Urinary bladder (tissue), 4 donors: Measurements from ENCODE around the gene ENTPD8. TPM values are rescaled to one million over a fixed set of nuclear protein-coding genes. Genes with fewer than 3 reads are reported as not detected.
A peak's percentile ranks its signal among the peaks of the same experiment; 100 is the strongest.
"Not testable (repeated sequence)": the region's sequence is repeated elsewhere in the genome, so short reads cannot be mapped to it uniquely, and the experiment has no call there.

ENCODE experiments used
- DNase-seq: peaks from one replicate; pipeline ENCODE4 v3.0.0-alpha.2; 2015; ENCODE audit errors: extremely low spot score
- H3K27ac ChIP-seq: one replicate; pipeline ENCODE4 v1.5.1; 2013; ENCODE audit warnings: low read depth, mild to moderate bottlenecking, moderate library complexity
- H3K36me3 ChIP-seq: one replicate; pipeline ENCODE4 v1.6.1; 2013; ENCODE audit warnings: mild to moderate bottlenecking, moderate library complexity; ENCODE audit not compliant: insufficient read depth
- H3K4me1 ChIP-seq: one replicate; pipeline ENCODE4 v1.6.1; 2013; ENCODE audit warnings: mild to moderate bottlenecking, moderate library complexity; ENCODE audit not compliant: insufficient read depth
- H3K4me3 ChIP-seq: one replicate; pipeline ENCODE4 v1.5.1; 2013; ENCODE audit warnings: low read depth, low read length
- WGBS: extraction: QIAGEN DNeasy Blood & Tissue Kit; methylation state at CpG from one replicate; pipeline ENCODE4 v1.1.7; 2013; 5-methylcytosine and 5-hydroxymethylcytosine counted together
- polyA plus RNA-seq: library from polyadenylated mRNA; stranded (reverse); fragments of 200-250 nt; gene quantifications from one replicate; pipeline ENCODE4 v1.2.3, GENCODE V29; 2013
- total RNA-seq: library from RNA; depleted of rRNA; stranded (reverse); fragments of >200 nt; gene quantifications from one replicate; pipeline ENCODE4 v1.2.3, GENCODE V29; 2014
- donor health status: healthy with polysubstance abuse.
- donor health status: healthy.

Gene ENTPD8
- total and polyA plus RNA-seq, 2 donors: 0.16 TPM; not detected in 1

- H3K4me3 ChIP-seq: no peak overlapping the region
- DNase-seq: no peak
These were observed 23.8 kb downstream of the ENTPD8 start for GRCh38 chr9:137417161-137418021.

DNA sequence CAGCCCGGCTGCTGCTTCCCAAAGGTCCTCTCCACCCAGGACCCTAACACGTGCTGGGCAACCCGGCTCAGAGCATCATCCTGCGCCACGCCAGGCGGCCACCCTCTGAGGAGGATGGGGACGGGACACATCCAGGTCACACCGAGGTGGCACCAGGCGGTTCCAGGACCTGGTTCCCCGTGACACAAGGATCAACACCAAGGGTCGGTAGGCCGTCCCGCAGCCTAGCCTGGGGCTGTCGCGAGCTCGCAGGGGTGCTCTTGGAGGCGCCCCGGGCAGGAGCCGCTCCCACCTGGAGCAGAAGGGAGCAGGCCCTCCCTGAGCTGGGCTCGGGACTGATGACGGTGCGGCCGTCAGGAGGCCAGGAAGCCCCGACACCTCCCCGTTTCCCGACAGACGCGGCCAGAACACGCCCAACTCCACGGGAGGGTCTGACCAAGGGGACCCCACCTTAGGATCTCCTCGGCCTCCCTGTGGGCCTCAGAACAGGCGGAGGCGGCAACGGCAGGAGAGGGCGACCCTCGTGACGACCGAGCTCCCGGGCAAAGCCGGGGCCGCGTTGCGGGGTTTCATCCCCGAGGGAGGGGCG lies 24.5 kb downstream of the ENTPD8 start:
- Histone ChIP-seq H3K4me1 (no peaks in the 10 kb centered on the region), H3K4me3 (no peak overlapping the region), H3K36me3 (no peaks in the 10 kb centered on the region), H3K27ac (no peak overlapping the region)
- DNase-seq: no peak
- WGBS: 94% methylated on average over 45 of the region's 45 CpGs

More at GRCh38 chr9:137417161-137418021, 23.8 kb downstream of the ENTPD8 start:
- Histone ChIP-seq H3K4me1 (no peaks in the 10 kb centered on the region), H3K27ac (no peak overlapping the region), H3K36me3 (no peaks in the 10 kb centered on the region)
- WGBS: 92% methylated on average over 99 of the region's 99 CpGs

DNA sequence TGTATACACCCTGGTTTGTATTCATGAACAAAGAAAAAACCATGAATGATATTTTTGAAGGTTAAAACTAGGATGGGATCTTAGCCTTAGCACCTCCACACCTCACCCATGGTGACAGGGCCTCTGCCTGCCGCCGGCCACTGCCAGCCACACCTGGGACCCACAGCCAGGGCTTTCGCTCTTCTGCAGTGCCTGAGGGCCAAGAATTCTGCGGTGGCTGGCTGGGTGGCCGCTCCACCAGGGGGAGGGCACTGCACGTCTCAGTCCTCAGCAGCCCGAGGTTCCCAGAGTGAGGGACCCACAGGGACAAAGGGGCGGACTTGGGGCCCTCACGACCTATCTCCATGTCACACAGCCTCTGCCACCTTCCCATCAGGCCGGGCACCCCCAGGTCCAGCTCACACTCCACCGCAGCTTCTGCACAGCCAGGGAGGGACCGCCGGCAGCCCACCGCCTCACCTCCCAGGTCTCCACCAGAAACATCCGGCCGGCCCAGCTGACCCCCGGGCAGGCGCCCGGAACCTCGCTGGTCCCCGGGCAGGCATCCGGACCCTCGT lies 25.1 kb downstream of the ENTPD8 start:
- DNase-seq: no peak
- no peak overlapping the region for H3K4me3 ChIP-seq
- H3K27ac ChIP-seq: no peak overlapping the region
- H3K4me1 ChIP-seq: no peaks in the 10 kb centered on the region
- 96% methylated on average over 23 of the region's 23 CpGs for WGBS
- H3K36me3 ChIP-seq: no peaks in the 10 kb centered on the region

GRCh38 chr9:137415451-137415850 lies 25.7 kb downstream of the ENTPD8 start:
- Histone ChIP-seq H3K27ac (no peak overlapping the region), H3K4me1 (no peaks in the 10 kb centered on the region), H3K4me3 (no peak overlapping the region), H3K36me3 (no peaks in the 10 kb centered on the region)
- no peak for DNase-seq
- WGBS: 95% methylated on average over 5 of the region's 5 CpGs

DNA sequence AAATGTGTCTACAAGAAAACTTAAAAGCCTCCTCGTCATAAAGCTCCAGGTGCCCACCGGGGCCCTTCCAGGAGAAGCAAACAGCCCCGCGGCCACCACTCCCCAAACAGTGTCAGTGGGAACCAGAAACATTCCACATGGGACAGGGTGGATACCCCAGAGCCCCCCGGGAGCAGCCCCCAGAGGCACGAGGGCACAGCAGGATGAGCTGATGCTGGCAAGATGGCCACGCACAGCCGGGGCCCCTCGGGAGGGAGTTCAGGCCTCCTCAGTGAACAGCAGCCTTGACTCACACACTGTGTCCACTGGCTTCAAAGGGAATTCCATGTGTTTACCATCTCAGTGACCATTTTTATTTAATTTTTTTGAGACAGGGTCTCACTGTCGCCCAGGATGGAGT lies 28.7 kb downstream of the ENTPD8 start:
- no peak overlapping the region for H3K4me3 ChIP-seq
- 81% methylated on average over 10 of the region's 10 CpGs for WGBS
- H3K27ac ChIP-seq: no peak overlapping the region
- no peak for DNase-seq
- no peaks in the 10 kb centered on the region for H3K36me3 ChIP-seq
- H3K4me1 ChIP-seq: no peaks in the 10 kb centered on the region

GRCh38 chr9:137411645-137412380 lies 29.3 kb downstream of the ENTPD8 start:
- H3K4me3 ChIP-seq: peak overlapping the region; percentile 8
- DNase-seq: no peak
- H3K27ac ChIP-seq: peak overlapping the region; percentile 55
- H3K4me1 ChIP-seq: no peaks in the 10 kb centered on the region
- WGBS: 51% methylated on average over 30 of the region's 30 CpGs
- no peaks in the 10 kb centered on the region for H3K36me3 ChIP-seq

DNA sequence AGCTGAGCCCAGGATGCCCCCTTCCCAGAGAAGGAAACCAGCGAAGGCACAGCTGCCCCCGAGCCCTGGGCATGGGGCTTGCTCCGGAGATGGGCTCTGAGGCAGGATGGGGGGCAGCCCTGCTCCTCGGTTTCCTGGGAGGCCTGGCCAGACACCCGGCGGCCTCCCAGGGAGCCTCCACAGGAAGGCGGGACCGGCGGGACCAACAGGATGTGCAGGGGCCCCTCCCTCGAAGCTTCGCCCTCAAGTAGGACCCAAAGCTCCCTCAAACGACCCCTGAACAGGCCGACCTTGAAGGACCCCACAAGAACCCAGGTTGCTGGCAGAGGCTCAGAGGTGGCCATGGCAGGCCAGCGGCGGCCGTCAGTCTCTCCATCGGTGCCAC lies 29.9 kb downstream of the ENTPD8 start:
- Histone ChIP-seq H3K4me1 (no peaks in the 10 kb centered on the region), H3K27ac (no peak overlapping the region), H3K36me3 (no peaks in the 10 kb centered on the region), H3K4me3 (peak overlapping the region; percentile 8)
- 60% methylated on average over 17 of the region's 17 CpGs for WGBS
- no peak for DNase-seq

DNA sequence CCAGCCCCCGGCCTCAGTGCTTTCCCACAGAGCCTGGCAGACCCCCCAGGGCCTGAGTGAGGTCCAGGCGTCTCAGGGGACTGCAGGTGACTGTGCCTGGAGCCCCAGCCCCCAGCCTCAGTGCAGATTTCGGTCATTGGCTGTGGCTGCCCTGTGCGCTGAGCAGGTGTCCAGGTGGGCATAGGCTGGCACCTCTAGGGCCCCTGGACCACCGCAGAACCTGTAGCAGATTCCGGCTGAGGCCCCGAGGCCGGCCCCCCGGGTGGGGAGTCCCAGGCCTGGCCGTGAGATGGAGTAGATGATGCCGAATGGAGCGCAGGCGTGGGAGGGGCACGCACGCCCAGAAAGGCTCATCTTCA lies 30.3 kb downstream of the ENTPD8 start:
- Histone ChIP-seq H3K4me3 (no peak overlapping the region), H3K27ac (no peak overlapping the region), H3K4me1 (no peaks in the 10 kb centered on the region), H3K36me3 (no peaks in the 10 kb centered on the region)
- 90% methylated on average over 15 of the region's 15 CpGs for WGBS
- no peak for DNase-seq

- H3K27ac ChIP-seq, DNase-seq, H3K4me3 ChIP-seq, H3K36me3 ChIP-seq, H3K4me1 ChIP-seq: not testable (repeated sequence)
- WGBS: 85% methylated on average over 18 of the region's 18 CpGs
These were observed 30.8 kb downstream of the ENTPD8 start for GRCh38 chr9:137410236-137410890.

DNA sequence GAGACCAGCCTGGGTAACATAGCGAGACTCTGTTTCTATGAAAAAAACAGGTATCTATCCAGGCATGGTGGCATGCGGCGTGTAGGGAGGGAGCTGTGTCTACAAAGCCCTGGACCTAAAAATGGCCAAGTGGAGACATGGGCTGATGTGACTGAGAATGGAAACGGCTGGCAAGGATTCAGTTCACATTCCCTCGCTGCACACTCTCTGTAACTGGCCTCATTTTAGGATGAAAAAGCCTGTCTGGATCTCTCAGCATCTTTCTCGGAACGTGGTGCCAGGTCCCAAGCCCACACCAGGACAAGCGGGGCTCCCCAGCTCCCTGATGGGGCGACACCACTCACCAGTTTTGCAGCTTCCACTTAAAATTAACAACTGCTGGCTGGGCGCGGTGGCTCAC lies 31.6 kb downstream of the ENTPD8 start:
- H3K4me3 ChIP-seq: no peak overlapping the region
- WGBS: 88% methylated on average over 11 of the region's 11 CpGs
- no peak for DNase-seq
- H3K4me1 ChIP-seq: no peaks in the 10 kb centered on the region
- H3K27ac ChIP-seq: no peak overlapping the region
- H3K36me3 ChIP-seq: no peaks in the 10 kb centered on the region

DNA sequence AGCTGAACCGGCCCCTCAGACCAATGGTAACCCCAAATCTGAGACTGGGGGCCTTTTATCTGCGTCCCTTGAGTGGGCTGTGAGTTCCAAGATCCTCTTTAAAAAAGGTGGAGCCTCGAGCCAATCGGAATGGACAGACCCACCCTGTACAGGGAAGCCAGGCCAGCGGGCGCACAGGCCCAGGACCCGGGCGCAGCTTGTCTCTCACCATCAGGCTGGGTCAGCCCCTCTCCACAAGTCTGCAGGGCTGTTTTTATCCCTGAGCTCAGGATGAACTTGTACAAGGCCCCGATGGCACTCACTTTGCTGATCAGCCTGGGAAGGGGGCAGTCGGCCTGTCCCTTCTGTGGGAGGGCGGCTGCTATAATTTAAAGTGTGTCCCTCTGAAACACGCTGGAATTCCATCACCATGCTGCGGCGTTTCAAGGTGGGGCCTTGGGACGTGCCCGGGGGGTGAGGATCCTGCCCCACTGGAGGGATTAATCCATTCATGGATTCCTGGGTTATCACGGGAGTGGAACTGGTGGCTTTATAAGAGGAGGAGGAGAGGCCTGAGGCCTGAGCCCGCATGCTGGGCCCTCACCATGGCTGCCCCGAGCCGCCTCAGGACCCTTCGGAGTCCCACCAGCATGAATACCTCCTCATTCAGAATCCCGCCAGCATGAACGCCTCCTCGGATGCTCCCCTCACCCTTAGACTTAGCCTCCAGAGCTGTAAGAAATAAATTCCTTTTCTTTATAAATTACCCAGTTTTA lies 32.3 kb downstream of the ENTPD8 start:
- DNase-seq: no peak
- 93% methylated on average over 24 of the region's 24 CpGs for WGBS
- no peaks in the 10 kb centered on the region for H3K4me1 ChIP-seq
- H3K27ac ChIP-seq: no peak overlapping the region
- H3K36me3 ChIP-seq: no peaks in the 10 kb centered on the region
- no peak overlapping the region for H3K4me3 ChIP-seq

DNA sequence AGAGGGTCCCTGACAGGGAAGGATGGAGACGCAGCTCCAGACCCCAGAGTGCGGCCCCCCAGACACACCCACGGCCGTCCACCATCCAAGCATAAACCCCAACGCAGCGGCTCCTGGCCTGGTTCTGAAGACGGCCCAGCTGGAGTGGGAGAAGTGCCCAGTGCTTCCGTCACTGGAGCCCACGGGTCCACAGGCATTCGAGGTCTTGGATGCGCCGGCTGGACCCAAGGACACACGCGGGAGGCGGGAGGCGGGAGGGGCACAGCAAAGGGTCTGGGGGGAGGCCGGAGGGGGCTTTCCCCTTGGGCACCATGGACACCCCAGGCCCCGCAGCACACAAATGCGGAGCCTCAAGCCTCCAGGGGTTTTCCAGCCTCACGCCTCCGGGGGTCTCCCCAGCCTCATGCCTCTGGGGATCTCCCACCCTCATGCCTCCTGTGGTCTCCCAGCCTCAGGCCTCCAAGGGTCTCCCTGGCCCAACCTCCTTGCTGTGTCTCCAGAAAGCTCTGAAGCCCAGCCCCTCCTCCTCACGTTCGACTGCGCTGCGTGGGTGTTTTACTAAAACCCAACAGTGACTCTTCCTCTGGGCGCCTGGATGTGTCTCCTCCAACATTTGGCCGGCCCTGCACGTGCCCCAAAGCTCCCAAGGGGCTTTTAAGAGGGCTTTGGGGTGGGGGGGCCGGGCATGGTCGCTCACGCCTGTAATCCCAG lies 33.4 kb downstream of the ENTPD8 start:
- no peak overlapping the region for H3K27ac ChIP-seq
- no peaks in the 10 kb centered on the region for H3K4me1 ChIP-seq
- H3K36me3 ChIP-seq: no peaks in the 10 kb centered on the region
- WGBS: 53% methylated on average over 31 of the region's 31 CpGs
- peak overlapping the region; percentile 33 for H3K4me3 ChIP-seq
- no peak for DNase-seq
